Panc1 (cell line): ENCODE results near the gene NOC2L.

ENCODE experiments used
- POLR2AphosphoS5 ChIP-seq: IDR thresholded peaks from 2 replicates; pipeline ENCODE4 v1.6.1; 2012; ENCODE audit warnings: mild to moderate bottlenecking, low read depth, low read length, moderate library complexity
- TCF7L2 ChIP-seq: IDR thresholded peaks from 2 replicates; pipeline ENCODE4 v1.6.1; 2011; ENCODE audit warnings: mild to moderate bottlenecking, low read depth, low read length, inconsistent platforms
- TF ChIP-seq, protein P1 (sequence below): fragments of 450-650 bp; IDR thresholded peaks from 2 replicates; pipeline ENCODE4 v1.5.1; 2017; ENCODE audit warnings: mild to moderate bottlenecking
- TF ChIP-seq, protein P2 (sequence below), 2 experiments: IDR thresholded peaks; 2 replicates each; pipeline ENCODE4 v1.6.1; 2011 to 2012; ENCODE audit warnings: low read depth in 2 of 2, control low read depth in 1 of 2, low read length in 1 of 2, mild to moderate bottlenecking in 1 of 2, moderate library complexity in 1 of 2; ENCODE audit not compliant: insufficient read depth in 1 of 2

- TF ChIP-seq, protein P1, sequence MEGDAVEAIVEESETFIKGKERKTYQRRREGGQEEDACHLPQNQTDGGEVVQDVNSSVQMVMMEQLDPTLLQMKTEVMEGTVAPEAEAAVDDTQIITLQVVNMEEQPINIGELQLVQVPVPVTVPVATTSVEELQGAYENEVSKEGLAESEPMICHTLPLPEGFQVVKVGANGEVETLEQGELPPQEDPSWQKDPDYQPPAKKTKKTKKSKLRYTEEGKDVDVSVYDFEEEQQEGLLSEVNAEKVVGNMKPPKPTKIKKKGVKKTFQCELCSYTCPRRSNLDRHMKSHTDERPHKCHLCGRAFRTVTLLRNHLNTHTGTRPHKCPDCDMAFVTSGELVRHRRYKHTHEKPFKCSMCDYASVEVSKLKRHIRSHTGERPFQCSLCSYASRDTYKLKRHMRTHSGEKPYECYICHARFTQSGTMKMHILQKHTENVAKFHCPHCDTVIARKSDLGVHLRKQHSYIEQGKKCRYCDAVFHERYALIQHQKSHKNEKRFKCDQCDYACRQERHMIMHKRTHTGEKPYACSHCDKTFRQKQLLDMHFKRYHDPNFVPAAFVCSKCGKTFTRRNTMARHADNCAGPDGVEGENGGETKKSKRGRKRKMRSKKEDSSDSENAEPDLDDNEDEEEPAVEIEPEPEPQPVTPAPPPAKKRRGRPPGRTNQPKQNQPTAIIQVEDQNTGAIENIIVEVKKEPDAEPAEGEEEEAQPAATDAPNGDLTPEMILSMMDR = no peak
- TF ChIP-seq POLR2AphosphoS5 = no peak; the same call in 1 of the 2 replicates
- TF ChIP-seq, protein P2, sequence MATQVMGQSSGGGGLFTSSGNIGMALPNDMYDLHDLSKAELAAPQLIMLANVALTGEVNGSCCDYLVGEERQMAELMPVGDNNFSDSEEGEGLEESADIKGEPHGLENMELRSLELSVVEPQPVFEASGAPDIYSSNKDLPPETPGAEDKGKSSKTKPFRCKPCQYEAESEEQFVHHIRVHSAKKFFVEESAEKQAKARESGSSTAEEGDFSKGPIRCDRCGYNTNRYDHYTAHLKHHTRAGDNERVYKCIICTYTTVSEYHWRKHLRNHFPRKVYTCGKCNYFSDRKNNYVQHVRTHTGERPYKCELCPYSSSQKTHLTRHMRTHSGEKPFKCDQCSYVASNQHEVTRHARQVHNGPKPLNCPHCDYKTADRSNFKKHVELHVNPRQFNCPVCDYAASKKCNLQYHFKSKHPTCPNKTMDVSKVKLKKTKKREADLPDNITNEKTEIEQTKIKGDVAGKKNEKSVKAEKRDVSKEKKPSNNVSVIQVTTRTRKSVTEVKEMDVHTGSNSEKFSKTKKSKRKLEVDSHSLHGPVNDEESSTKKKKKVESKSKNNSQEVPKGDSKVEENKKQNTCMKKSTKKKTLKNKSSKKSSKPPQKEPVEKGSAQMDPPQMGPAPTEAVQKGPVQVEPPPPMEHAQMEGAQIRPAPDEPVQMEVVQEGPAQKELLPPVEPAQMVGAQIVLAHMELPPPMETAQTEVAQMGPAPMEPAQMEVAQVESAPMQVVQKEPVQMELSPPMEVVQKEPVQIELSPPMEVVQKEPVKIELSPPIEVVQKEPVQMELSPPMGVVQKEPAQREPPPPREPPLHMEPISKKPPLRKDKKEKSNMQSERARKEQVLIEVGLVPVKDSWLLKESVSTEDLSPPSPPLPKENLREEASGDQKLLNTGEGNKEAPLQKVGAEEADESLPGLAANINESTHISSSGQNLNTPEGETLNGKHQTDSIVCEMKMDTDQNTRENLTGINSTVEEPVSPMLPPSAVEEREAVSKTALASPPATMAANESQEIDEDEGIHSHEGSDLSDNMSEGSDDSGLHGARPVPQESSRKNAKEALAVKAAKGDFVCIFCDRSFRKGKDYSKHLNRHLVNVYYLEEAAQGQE (IDR thresholded peaks at IDR 0.05; ENCODE audit: insufficient read depth in 1 of 2, low read depth in 2 of 2, low read length in 1 of 2) = no peak
- no peak for TF ChIP-seq TCF7L2
These were observed 39.0 kb downstream of the NOC2L start for GRCh38 chr1:920010-920409.
